Measurements from ENCODE around the gene ORAI3. TPM values are rescaled to one million over a fixed set of nuclear protein-coding genes. Genes with fewer than 3 reads are reported as not detected.

The ORAI3 gene
- total RNA-seq, 4 donors from 2014 or later = 32.9 to 49.5 (median 40.2) TPM

DNA sequence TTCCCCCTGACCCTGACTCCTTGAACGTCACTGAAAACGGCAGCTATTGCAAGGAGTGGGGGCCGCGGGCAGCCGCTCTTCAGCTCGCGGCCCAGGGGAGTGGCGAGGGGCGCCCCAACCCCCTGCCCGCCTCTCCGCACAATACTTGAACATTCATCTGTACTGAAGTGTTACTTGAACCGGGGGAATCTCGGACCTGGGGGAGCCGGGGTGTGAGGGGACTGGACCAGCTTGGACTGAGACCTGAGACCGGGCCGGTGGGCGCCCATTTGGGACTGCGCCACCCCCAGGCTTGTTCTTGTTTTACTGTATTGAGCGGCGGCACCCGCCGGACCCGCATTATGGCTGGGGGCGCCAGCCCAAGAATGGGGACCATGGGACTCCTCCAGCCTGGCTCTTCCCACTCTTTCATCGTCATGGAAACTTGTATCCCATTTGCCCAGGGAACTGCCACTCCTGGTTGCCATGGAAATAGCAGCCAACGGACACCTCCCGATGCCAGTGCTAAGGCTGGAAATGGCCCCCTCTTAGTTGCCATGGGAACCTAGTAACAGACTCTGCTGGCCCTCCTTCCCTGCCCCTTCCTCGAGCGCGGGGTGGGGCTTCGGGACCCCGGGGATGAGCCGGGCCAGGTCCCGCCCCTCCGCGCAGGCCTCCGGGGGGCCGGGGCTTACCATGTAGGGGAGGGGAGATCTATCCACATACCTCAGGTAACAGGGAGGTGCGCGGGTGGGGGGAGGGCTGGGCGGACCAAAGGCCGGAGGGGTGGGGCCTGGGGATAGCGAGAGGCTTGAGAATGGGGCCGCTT is 805 bp upstream of the ORAI3 start:
- intact Hi-C loops (cut with DNase I) = no loop called here
- TF ChIP-seq, protein P1, sequence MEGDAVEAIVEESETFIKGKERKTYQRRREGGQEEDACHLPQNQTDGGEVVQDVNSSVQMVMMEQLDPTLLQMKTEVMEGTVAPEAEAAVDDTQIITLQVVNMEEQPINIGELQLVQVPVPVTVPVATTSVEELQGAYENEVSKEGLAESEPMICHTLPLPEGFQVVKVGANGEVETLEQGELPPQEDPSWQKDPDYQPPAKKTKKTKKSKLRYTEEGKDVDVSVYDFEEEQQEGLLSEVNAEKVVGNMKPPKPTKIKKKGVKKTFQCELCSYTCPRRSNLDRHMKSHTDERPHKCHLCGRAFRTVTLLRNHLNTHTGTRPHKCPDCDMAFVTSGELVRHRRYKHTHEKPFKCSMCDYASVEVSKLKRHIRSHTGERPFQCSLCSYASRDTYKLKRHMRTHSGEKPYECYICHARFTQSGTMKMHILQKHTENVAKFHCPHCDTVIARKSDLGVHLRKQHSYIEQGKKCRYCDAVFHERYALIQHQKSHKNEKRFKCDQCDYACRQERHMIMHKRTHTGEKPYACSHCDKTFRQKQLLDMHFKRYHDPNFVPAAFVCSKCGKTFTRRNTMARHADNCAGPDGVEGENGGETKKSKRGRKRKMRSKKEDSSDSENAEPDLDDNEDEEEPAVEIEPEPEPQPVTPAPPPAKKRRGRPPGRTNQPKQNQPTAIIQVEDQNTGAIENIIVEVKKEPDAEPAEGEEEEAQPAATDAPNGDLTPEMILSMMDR (IDR thresholded peaks at IDR 0.05) = no peak
- TF ChIP-seq POLR2A (IDR thresholded peaks at IDR 0.05) = no peak
- Histone ChIP-seq H3K27ac (peak overlapping the region; percentile 87 to 96 (median 92)), H3K27me3 (no peaks in the 10 kb centered on the region), H3K4me3 (replicated peaks in 1 of 3) (peak overlapping the region in 2 of 3 donors; percentile 92 to 99), H3K4me1 (peaks cover 20 to 29% of the 10 kb centered on the region in 2 donors), H3K36me3 (peaks cover 0 to 4% of the 10 kb centered on the region in 2 donors), H3K9me3 (no peaks in the 10 kb centered on the region)
- DNase-seq = peak; percentile 97 to 99
- 14 to 22% methylated on average over 39 to 40 of the region's 44 CpGs for WGBS, 2 donors

DNA sequence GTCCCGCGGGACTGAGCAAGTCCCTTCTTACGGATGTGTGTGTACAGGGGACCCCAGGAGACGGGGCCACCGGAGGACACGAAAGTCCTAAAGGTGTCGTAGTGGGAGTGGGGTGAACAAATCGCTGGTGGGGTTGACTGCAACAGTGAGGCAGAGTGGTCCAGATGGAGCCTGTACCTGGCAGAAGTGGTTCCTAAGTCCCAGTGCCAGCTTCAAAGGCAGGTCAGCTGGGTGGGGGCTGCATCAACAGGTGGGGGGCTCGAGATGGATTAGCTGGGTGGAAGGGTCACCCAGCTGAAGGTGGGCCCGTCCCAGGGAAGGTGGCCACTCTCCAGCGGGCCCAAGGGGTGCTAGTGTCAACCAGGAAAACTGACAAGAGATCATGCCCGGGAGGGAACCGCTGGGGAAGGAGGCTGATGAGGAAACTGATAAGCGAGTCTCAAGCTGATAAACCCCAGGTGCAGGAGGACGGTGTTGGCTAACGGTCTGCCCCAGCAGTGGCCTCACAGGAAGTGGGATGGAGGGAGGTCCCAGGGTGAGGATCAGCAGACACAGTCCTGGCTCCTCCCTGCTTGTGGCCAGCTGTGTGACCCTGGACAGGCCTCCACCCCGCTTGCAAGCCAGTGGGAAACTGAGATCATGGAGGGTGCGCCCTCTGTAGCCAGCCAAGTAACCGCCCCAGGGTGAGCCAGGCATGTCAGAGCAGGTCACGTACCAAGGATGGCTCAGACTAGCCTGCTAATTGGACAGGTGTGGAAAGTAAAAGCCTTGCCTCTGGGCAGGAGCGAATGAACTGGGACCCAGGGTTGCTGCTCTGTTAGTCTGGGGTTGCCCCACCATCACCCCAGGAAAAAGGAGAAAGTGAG is 1.0 kb downstream of the ORAI3 start:
- Histone ChIP-seq H3K4me1 (peaks cover 20 to 29% of the 10 kb centered on the region in 2 donors), H3K4me3 (replicated peaks in 1 of 3) (peak overlapping the region; percentile 43 to 99 (median 92)), H3K27ac (peak overlapping the region; percentile 87 to 96 (median 92)), H3K36me3 (peaks cover 0 to 3% of the 10 kb centered on the region in 2 donors), H3K9me3 (no peaks in the 10 kb centered on the region), H3K27me3 (no peaks in the 10 kb centered on the region)
- WGBS, 2 donors = 7 to 8% methylated on average over 18 to 20 of the region's 21 CpGs
- intact Hi-C loops (cut with DNase I) = no loop called here
- DNase-seq = peak; percentile 71 to 74
- TF ChIP-seq, protein P1 (IDR thresholded peaks at IDR 0.05) = no peak
- TF ChIP-seq POLR2A (IDR thresholded peaks at IDR 0.05) = peak in 1 of 2 donors; percentile 51

DNA sequence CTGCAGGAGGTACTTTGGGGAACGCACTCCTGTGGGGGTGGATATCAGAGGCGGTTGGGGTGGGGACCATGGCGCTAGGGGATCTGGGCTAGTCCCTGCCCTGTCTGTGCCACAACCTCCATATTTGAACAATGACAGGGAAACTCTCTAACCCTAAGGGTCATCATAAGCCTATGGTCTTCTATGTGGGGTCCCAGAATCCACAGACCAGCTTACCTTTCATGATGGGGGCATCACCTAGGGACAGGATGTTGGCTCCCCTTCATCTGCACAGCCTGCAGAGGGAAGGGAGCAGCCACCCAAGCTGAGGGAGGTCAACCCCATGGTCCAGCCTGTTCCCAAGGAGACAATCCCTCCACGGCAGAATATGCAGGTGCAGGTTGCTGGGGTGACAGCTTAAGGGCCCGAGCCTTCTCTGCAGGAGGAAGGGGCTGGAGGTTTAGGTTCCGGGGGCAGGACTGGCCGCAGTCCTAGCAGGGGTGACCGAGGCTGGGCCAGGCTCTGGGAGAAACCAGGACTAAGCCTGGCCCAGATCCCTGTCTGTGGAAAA is 1.7 kb downstream of the ORAI3 start:
- intact Hi-C loops (cut with DNase I) = no loop called here
- no peaks in the 10 kb centered on the region for H3K27me3 ChIP-seq
- peaks cover 20 to 29% of the 10 kb centered on the region in 2 donors for H3K4me1 ChIP-seq
- H3K36me3 ChIP-seq = no peaks in the 10 kb centered on the region
- H3K4me3 ChIP-seq (replicated peaks in 1 of 3) = peak overlapping the region in 1 of 3 donors; percentile 92
- no peak for TF ChIP-seq POLR2A (IDR thresholded peaks at IDR 0.05)
- TF ChIP-seq, protein P1 (IDR thresholded peaks at IDR 0.05) = no peak
- no peak for DNase-seq
- WGBS, 2 donors = 78 to 80% methylated on average over 6 to 8 of the region's 8 CpGs
- H3K9me3 ChIP-seq = no peaks in the 10 kb centered on the region
- peak overlapping the region in 2 of 3 donors; percentile 87 to 92 for H3K27ac ChIP-seq

DNA sequence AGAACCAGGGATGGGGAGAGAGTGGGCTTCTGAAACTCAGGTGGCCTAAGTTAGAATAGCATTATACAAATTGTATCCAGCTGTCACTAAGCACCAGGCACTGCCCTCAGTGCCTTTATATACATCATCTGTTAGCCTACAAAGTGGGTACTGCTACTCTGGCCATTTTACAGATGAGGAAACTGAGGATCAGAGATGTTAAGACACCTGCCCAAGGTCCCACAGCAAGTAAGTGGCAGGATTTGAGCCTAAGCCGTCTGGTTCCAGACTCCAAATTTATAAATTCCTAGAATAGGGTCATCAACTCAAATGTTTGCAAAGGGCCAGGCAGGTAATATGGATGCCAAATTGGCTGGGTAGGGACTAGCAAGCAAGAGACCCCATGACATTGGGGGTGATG is 2.3 kb downstream of the ORAI3 start:
- 60 to 84% methylated on average over 1 of the region's 1 CpG for WGBS, 2 donors
- DNase-seq = no peak
- H3K27me3 ChIP-seq = no peaks in the 10 kb centered on the region
- H3K4me1 ChIP-seq = peaks cover 20 to 29% of the 10 kb centered on the region in 2 donors
- no peak overlapping the region for H3K4me3 ChIP-seq (replicated peaks in 1 of 3)
- peak overlapping the region in 2 of 3 donors; percentile 33 to 34 for H3K27ac ChIP-seq
- no peaks in the 10 kb centered on the region for H3K36me3 ChIP-seq
- no peak for TF ChIP-seq POLR2A (IDR thresholded peaks at IDR 0.05)
- TF ChIP-seq, protein P1 (IDR thresholded peaks at IDR 0.05) = no peak
- intact Hi-C loops (cut with DNase I) = no loop called here
- no peaks in the 10 kb centered on the region for H3K9me3 ChIP-seq

Measured in thyroid gland (tissue), 4 donors.